ENCODE data around the gene PKHD1.

DNA sequence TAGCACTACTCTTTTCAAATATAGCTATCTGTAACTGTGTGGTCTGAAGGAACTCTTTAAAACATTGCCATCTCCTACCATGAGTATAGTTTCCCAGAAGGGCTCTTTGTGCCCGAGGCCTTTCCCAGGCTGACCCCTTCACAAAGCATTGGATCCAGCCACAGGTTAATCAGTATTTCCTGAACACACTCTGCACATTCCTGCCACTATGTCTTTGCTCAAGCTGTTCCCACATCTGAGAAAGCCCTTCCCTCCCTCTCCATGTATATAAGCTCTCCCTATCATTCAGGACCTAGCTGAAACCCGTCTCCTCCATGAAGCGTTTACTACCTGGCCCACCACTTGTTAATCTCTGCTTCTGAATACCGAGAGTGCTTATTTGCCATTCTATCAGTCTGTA lies 47.8 kb upstream of the PKHD1 start:
- TF ChIP-seq, protein P1, sequence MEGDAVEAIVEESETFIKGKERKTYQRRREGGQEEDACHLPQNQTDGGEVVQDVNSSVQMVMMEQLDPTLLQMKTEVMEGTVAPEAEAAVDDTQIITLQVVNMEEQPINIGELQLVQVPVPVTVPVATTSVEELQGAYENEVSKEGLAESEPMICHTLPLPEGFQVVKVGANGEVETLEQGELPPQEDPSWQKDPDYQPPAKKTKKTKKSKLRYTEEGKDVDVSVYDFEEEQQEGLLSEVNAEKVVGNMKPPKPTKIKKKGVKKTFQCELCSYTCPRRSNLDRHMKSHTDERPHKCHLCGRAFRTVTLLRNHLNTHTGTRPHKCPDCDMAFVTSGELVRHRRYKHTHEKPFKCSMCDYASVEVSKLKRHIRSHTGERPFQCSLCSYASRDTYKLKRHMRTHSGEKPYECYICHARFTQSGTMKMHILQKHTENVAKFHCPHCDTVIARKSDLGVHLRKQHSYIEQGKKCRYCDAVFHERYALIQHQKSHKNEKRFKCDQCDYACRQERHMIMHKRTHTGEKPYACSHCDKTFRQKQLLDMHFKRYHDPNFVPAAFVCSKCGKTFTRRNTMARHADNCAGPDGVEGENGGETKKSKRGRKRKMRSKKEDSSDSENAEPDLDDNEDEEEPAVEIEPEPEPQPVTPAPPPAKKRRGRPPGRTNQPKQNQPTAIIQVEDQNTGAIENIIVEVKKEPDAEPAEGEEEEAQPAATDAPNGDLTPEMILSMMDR (IDR thresholded peaks at IDR 0.05) = no peak
- TF ChIP-seq POLR2A (IDR thresholded peaks at IDR 0.05) = no peak
